GM13976 (cell line): ENCODE results near the gene LIN54.

Experiments
- DNase-seq: peaks from one replicate; pipeline ENCODE4 v3.0.0; 2012; ENCODE audit warnings: low spot score
- CTCF ChIP-seq: IDR thresholded peaks from 2 replicates; pipeline ENCODE4 v1.5.1; 2012; ENCODE audit warnings: borderline replicate concordance, mild to moderate bottlenecking; ENCODE audit not compliant: insufficient read depth; ENCODE audit errors: extremely low read depth, missing control alignments, control extremely low read depth
- in situ Hi-C: fragments of 300-500 bp; cut with MboI; formaldehyde crosslinking; loops from one replicate; pipeline ENCODE4 v1.12.0; 2022; ENCODE audit warnings: low sequenced_read_pairs, mixed read lengths, inconsistent platforms; ENCODE audit not compliant: unreplicated experiment

LIN54 gene

GRCh38 chr4:82893942-82894341, 116.7 kb downstream of the LIN54 start:
- no peak for DNase-seq
- TF ChIP-seq CTCF = no peak
- in situ Hi-C loops = loop anchor here (25.0 kb wide), 1 partner anchor 368 kb away; no protein-coding TSS in a partner anchor

- DNase-seq = no peak
- in situ Hi-C loops = loop anchor here (25.0 kb wide), 1 partner anchor 370 kb away; no protein-coding TSS in a partner anchor
- TF ChIP-seq CTCF = no peak
These were observed 118.2 kb downstream of the LIN54 start for GRCh38 chr4:82892467-82892802.

- no peak for TF ChIP-seq CTCF
- no peak for DNase-seq
- in situ Hi-C loops = loop anchor here (25.0 kb wide), 1 partner anchor 370 kb away; no protein-coding TSS in a partner anchor
These were observed 118.7 kb downstream of the LIN54 start for GRCh38 chr4:82891707-82892466.

- DNase-seq = peak; percentile 95
- TF ChIP-seq CTCF = no peak
- in situ Hi-C loops = loop anchor here (25.0 kb wide), 1 partner anchor 371 kb away; no protein-coding TSS in a partner anchor
These were observed 119.5 kb downstream of the LIN54 start, which contains the start of gene SEC31A for GRCh38 chr4:82890901-82891706. Gene SEC31A, minus strand, starts transcription at chr4:82891153. Its CDS starts 9,217 bp downstream, at chr4:82881936.

GRCh38 chr4:82890528-82890900, 120.1 kb downstream of the LIN54 start:
- in situ Hi-C loops = loop anchor here (25.0 kb wide), 1 partner anchor 372 kb away; no protein-coding TSS in a partner anchor
- TF ChIP-seq CTCF = no peak
- DNase-seq = no peak

GRCh38 chr4:82889287-82889686, 121.3 kb downstream of the LIN54 start:
- in situ Hi-C loops = loop anchor here (25.0 kb wide), 1 partner anchor 373 kb away; no protein-coding TSS in a partner anchor
- DNase-seq = no peak

More at GRCh38 chr4:82889287-82889686, 121.3 kb downstream of the LIN54 start:
- no peak for TF ChIP-seq CTCF
